GM13977 (cell line): ENCODE measurements around the gene PHF21B.

Source experiments
- DNase-seq: peaks from one replicate; pipeline ENCODE4 v3.0.0; 2012; ENCODE audit warnings: low spot score
- CTCF ChIP-seq: IDR thresholded peaks from 2 replicates; pipeline ENCODE4 v1.5.1; 2012; ENCODE audit warnings: mild to moderate bottlenecking, control low read depth; ENCODE audit not compliant: insufficient read depth; ENCODE audit errors: extremely low read depth, missing control alignments
- in situ Hi-C: fragments of 300-500 bp; cut with MboI; formaldehyde crosslinking; loops from one replicate; pipeline ENCODE4 v1.12.0; 2022; ENCODE audit warnings: low sequenced_read_pairs, low pct_unique_long_range_greater_than_20kb, mixed read lengths, inconsistent platforms; ENCODE audit not compliant: unreplicated experiment

Gene PHF21B

GRCh38 chr22:44951510-44951816, 58.3 kb downstream of the PHF21B start:
- no peak for TF ChIP-seq CTCF
- in situ Hi-C loops = no loop called here
- DNase-seq = no peak

- no peak for TF ChIP-seq CTCF
- in situ Hi-C loops = no loop called here
- no peak for DNase-seq
Measured at GRCh38 chr22:44950806-44951509, 58.8 kb downstream of the PHF21B start.

GRCh38 chr22:44947846-44948245, 62.0 kb downstream of the PHF21B start:
- DNase-seq = no peak
- TF ChIP-seq CTCF = no peak
- in situ Hi-C loops = no loop called here

- no peak for DNase-seq
- in situ Hi-C loops = no loop called here
- no peak for TF ChIP-seq CTCF
Measured at GRCh38 chr22:44947049-44947448, 62.8 kb downstream of the PHF21B start.

GRCh38 chr22:44944883-44945601, 64.8 kb downstream of the PHF21B start:
- no peak for TF ChIP-seq CTCF
- in situ Hi-C loops = no loop called here
- DNase-seq = no peak

- in situ Hi-C loops = no loop called here
- no peak for DNase-seq
- no peak for TF ChIP-seq CTCF
Measured at GRCh38 chr22:44943701-44944324, 66.0 kb downstream of the PHF21B start.
